Neuronal stem cell (in vitro differentiated cells): ENCODE results near the gene TRIM3.

Source experiments
- DNase-seq: peaks from one replicate; pipeline ENCODE4 v3.0.0-alpha.2; 2013; ENCODE audit warnings: low spot score
- H2AFZ ChIP-seq: one replicate; pipeline ENCODE4 v1.6.1; 2013; ENCODE audit warnings: mild to moderate bottlenecking, low read length, inconsistent platforms
- H2AK5ac ChIP-seq: 2 replicates; pipeline ENCODE4 v1.6.1; 2013; ENCODE audit warnings: low read depth, mild to moderate bottlenecking, inconsistent platforms, low read length, moderate library complexity, mixed read lengths
- H2BK120ac ChIP-seq: 2 replicates; pipeline ENCODE4 v1.6.1; 2013; ENCODE audit warnings: low read depth, mild to moderate bottlenecking, inconsistent platforms, low read length, moderate library complexity, mixed read lengths
- H2BK12ac ChIP-seq: one replicate; pipeline ENCODE4 v1.6.1; 2013; ENCODE audit warnings: low read length, inconsistent platforms
- H2BK15ac ChIP-seq: 2 replicates; pipeline ENCODE4 v1.6.1; 2013; ENCODE audit warnings: mild to moderate bottlenecking, low read length, inconsistent platforms, mixed read lengths
- H2BK5ac ChIP-seq: one replicate; pipeline ENCODE4 v1.6.1; 2013; ENCODE audit warnings: inconsistent platforms, mild to moderate bottlenecking, low read length, moderate library complexity
- H3K14ac ChIP-seq: one replicate; pipeline ENCODE4 v1.6.1; 2013; ENCODE audit warnings: low read length, inconsistent platforms
- H3K18ac ChIP-seq: 2 replicates; pipeline ENCODE4 v1.6.1; 2013; ENCODE audit warnings: low read length, inconsistent platforms
- H3K23ac ChIP-seq: 2 replicates; pipeline ENCODE4 v1.6.1; 2013; ENCODE audit warnings: low read depth, mild to moderate bottlenecking, mixed read lengths, low read length, inconsistent platforms; ENCODE audit not compliant: poor library complexity
- H3K27ac ChIP-seq: replicated peaks from 3 replicates; pipeline ENCODE4 v1.5.1; 2013; ENCODE audit warnings: low read length, inconsistent platforms
- H3K27me3 ChIP-seq, 3 experiments: 2 replicates each; pipeline ENCODE4 v1.6.1; 2013; ENCODE audit warnings: low read length in 3 of 3, mild to moderate bottlenecking in 2 of 3, inconsistent platforms in 1 of 3, low read depth in 1 of 3, mixed read lengths in 1 of 3, moderate library complexity in 1 of 3; ENCODE audit not compliant: control insufficient read depth in 3 of 3, insufficient read depth in 3 of 3
- H3K36me3 ChIP-seq, 2 donors: replicated peaks in 1 of 2; 2 replicates each; pipeline ENCODE4 v1.6.1; 2013; ENCODE audit warnings: low read length in 2 of 2; ENCODE audit not compliant: control insufficient read depth in 2 of 2, insufficient read depth in 2 of 2
- H3K4ac ChIP-seq: 2 replicates; pipeline ENCODE4 v1.6.1; 2013; ENCODE audit warnings: inconsistent platforms, mild to moderate bottlenecking, low read length, moderate library complexity
- H3K4me1 ChIP-seq, 2 donors: 1 replicate in 1 of 2; 2 replicates in 1 of 2; pipeline ENCODE4 v1.6.1; 2013; ENCODE audit warnings: low read length in 2 of 2, low read depth in 1 of 2; ENCODE audit not compliant: control insufficient read depth in 2 of 2, insufficient read depth in 1 of 2
- H3K4me2 ChIP-seq: one replicate; pipeline ENCODE4 v1.6.1; 2013; ENCODE audit warnings: mild to moderate bottlenecking, low read length, inconsistent platforms; ENCODE audit not compliant: insufficient read depth, poor library complexity, severe bottlenecking
- H3K4me3 ChIP-seq, 2 donors: 2 replicates each; pipeline ENCODE4 v1.5.1; 2013; ENCODE audit warnings: low read length in 2 of 2, mild to moderate bottlenecking in 2 of 2, inconsistent platforms in 1 of 2, moderate library complexity in 1 of 2
- H3K79me1 ChIP-seq: one replicate; pipeline ENCODE4 v1.6.1; 2013; ENCODE audit warnings: low read depth, mild to moderate bottlenecking, inconsistent platforms, low read length, moderate library complexity
- H3K9ac ChIP-seq: one replicate; pipeline ENCODE4 v1.6.1; 2013; ENCODE audit warnings: mild to moderate bottlenecking, low read depth, low read length, inconsistent platforms; ENCODE audit not compliant: poor library complexity
- H3K9me3 ChIP-seq, 2 donors: replicated peaks in 1 of 2; 2 replicates each; pipeline versions ENCODE3 to v1.6.1; 2013; ENCODE audit warnings: low read length in 2 of 2, mild to moderate bottlenecking in 2 of 2, inconsistent platforms in 1 of 2, low read depth in 1 of 2, mixed read lengths in 1 of 2, moderate library complexity in 1 of 2; ENCODE audit not compliant: control insufficient read depth in 2 of 2, insufficient read depth in 1 of 2
- H4K8ac ChIP-seq: one replicate; pipeline ENCODE4 v1.6.1; 2013; ENCODE audit warnings: low read depth, mild to moderate bottlenecking, inconsistent platforms, low read length, moderate library complexity
- H4K91ac ChIP-seq: one replicate; pipeline ENCODE4 v1.6.1; 2013; ENCODE audit warnings: low read length, low read depth, mild to moderate bottlenecking, inconsistent platforms; ENCODE audit not compliant: poor library complexity
- WGBS, 2 donors: extraction: QIAGEN DNeasy Blood & Tissue Kit; methylation state at CpG; one replicate each; pipeline ENCODE4 v1.1.7; 2013; ENCODE audit warnings: missing lambda C conversion rate in 2 of 2, mixed read lengths in 1 of 2; ENCODE audit not compliant: insufficient read length in 2 of 2, insufficient replicate concordance in 1 of 2; ENCODE audit errors: extremely low coverage in 2 of 2; 5-methylcytosine and 5-hydroxymethylcytosine counted together

Gene TRIM3

GRCh38 chr11:6402561-6402981 is 71.2 kb downstream of the TRIM3 start:
- no peak overlapping the region for H3K4ac ChIP-seq
- WGBS, 2 donors, result no CpG with 5 or more reads among the region's 7 CpGs

DNA sequence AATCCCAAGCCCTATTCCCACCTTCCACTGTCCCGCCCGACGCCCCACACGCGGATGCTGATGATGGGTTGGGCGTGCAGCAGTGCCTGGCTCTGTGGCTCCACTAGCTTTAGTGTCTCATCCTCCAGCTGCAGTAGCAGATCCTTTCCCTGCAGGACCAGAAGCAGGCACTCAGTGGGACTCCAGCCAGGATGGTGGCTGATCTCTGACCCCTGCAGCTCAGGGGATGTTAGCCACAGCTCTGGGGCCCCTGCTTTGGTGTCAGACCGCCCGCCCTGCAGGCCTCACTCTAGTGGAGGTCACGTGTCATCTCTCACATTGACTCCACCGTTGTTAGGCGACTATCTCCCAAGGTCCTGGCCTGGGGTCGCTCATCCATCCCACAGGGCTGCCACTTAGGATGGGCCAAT is 71.7 kb downstream of the TRIM3 start:
- H3K36me3 ChIP-seq, result peaks cover 33 to 44% of the 10 kb centered on the region in 2 donors
- H3K14ac ChIP-seq, result no peak overlapping the region
- peak overlapping the region; percentile 6 for H3K9ac ChIP-seq
- no peak overlapping the region for H2AK5ac ChIP-seq
- no peak overlapping the region for H2AFZ ChIP-seq
- no peak overlapping the region for H4K8ac ChIP-seq
- DNase-seq, result no peak
- WGBS, 2 donors, result no CpG with 5 or more reads among the region's 12 CpGs
- no peak overlapping the region for H3K4me3 ChIP-seq
- no peak overlapping the region for H2BK5ac ChIP-seq
- no peak overlapping the region for H4K91ac ChIP-seq
- no peak overlapping the region for H3K27ac ChIP-seq
- no peak overlapping the region for H3K18ac ChIP-seq
- H2BK15ac ChIP-seq, result no peak overlapping the region
- H3K79me1 ChIP-seq, result peaks cover 11% of the 10 kb centered on the region
- no peak overlapping the region for H3K4ac ChIP-seq
- H3K9me3 ChIP-seq, result no peaks in the 10 kb centered on the region
- H3K4me2 ChIP-seq, result no peak overlapping the region
- H3K27me3 ChIP-seq, result no peaks in the 10 kb centered on the region
- H2BK12ac ChIP-seq, result no peak overlapping the region
- H3K4me1 ChIP-seq, result peaks cover 16 to 37% of the 10 kb centered on the region in 2 donors
- H2BK120ac ChIP-seq, result no peak overlapping the region
- H3K23ac ChIP-seq, result peak overlapping the region; percentile 7

More at GRCh38 chr11:6402561-6402981, 71.2 kb downstream of the TRIM3 start:
- H4K8ac ChIP-seq, result no peak overlapping the region
- peaks cover 31 to 43% of the 10 kb centered on the region in 2 donors for H3K36me3 ChIP-seq
- H2BK5ac ChIP-seq, result no peak overlapping the region
- peaks cover 16 to 37% of the 10 kb centered on the region in 2 donors for H3K4me1 ChIP-seq
- no peak overlapping the region for H3K23ac ChIP-seq
- H3K27me3 ChIP-seq, result no peaks in the 10 kb centered on the region
- no peak for DNase-seq
- H3K79me1 ChIP-seq, result peaks cover 11% of the 10 kb centered on the region
- no peak overlapping the region for H3K27ac ChIP-seq
- H2BK12ac ChIP-seq, result no peak overlapping the region
- H2AK5ac ChIP-seq, result no peak overlapping the region
- no peak overlapping the region for H4K91ac ChIP-seq
- no peak overlapping the region for H3K9ac ChIP-seq
- H3K18ac ChIP-seq, result no peak overlapping the region
- H3K4me2 ChIP-seq, result no peak overlapping the region
- H2BK15ac ChIP-seq, result no peak overlapping the region
- H2BK120ac ChIP-seq, result no peak overlapping the region
- H2AFZ ChIP-seq, result no peak overlapping the region
- H3K9me3 ChIP-seq, result no peaks in the 10 kb centered on the region
- H3K14ac ChIP-seq, result no peak overlapping the region
- H3K4me3 ChIP-seq, result no peak overlapping the region

GRCh38 chr11:6401464-6401863 is 72.3 kb downstream of the TRIM3 start:
- Histone ChIP-seq H3K9ac (peak overlapping the region; percentile 45), H3K4me1 (peaks cover 16 to 35% of the 10 kb centered on the region in 2 donors), H2BK12ac (no peak overlapping the region), H3K23ac (peak overlapping the region; percentile 18), H3K27ac (no peak overlapping the region), H2BK120ac (no peak overlapping the region), H4K91ac (no peak overlapping the region), H3K36me3 (peaks cover 33 to 47% of the 10 kb centered on the region in 2 donors), H4K8ac (no peak overlapping the region), H3K14ac (no peak overlapping the region), H2AK5ac (no peak overlapping the region), H3K4me2 (no peak overlapping the region), H3K18ac (no peak overlapping the region), H3K9me3 (no peaks in the 10 kb centered on the region), H2BK15ac (no peak overlapping the region), H2AFZ (no peak overlapping the region), H3K27me3 (no peaks in the 10 kb centered on the region), H3K4me3 (no peak overlapping the region), H3K4ac (no peak overlapping the region), H2BK5ac (no peak overlapping the region), H3K79me1 (peaks cover 11% of the 10 kb centered on the region)
- no CpG with 5 or more reads among the region's 7 CpGs for WGBS, 2 donors
- DNase-seq, result no peak

DNA sequence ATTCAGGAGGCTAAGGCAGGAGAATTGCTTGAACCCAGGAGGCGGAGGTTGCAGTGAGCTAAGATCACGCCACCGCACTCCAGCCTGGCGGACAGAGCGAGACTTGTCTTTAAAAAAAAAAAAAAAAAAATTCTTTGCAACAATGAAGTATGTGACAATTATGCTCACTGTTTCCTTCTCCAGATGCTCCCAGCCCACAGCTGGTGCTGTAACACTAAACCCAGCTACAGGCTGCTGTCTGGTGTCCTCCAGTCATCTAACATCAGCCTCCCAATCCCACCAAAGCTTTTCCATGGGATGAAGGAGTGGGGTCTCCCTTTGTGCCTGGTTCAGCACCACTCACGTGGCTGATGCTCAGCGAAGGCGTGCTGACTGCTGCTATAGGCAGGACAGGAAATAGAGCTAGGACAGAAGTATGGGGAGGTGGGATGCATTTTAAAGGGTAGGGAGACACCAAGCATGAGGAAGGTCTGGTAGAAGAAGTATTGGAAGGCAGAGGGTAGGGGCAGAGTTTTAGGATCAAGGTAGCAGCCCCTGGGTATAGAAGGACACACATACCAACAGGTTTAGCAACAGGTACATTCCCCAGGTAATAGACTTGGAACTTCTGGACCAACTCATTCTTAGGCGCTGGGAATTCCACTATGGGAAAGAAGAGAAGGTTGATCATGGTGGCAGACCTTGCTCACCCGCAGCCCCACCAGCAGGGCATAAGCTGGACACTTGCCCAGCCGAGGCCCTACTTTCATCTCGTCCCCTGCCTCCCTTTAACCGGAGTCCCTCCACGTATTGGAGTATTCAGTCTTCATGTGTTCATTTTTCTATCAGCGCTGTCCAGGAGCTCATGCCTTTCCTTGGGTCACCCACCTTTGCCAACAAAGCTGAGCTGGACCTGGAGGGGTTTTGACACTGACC is 73.1 kb downstream of the TRIM3 start:
- no peak overlapping the region for H2AFZ ChIP-seq
- no peak overlapping the region for H3K27ac ChIP-seq
- no peak overlapping the region for H2BK15ac ChIP-seq
- H4K8ac ChIP-seq, result no peak overlapping the region
- no peak overlapping the region for H3K14ac ChIP-seq
- peaks cover 11% of the 10 kb centered on the region for H3K79me1 ChIP-seq
- H2BK12ac ChIP-seq, result no peak overlapping the region
- no peak overlapping the region for H2BK5ac ChIP-seq
- H3K27me3 ChIP-seq, result no peaks in the 10 kb centered on the region
- H3K4me2 ChIP-seq, result no peak overlapping the region
- H3K4ac ChIP-seq, result no peak overlapping the region
- no peak for DNase-seq
- WGBS, 2 donors, result no CpG with 5 or more reads among the region's 15 CpGs
- no peak overlapping the region for H3K23ac ChIP-seq
- peaks cover 16 to 32% of the 10 kb centered on the region in 2 donors for H3K4me1 ChIP-seq
- H3K9me3 ChIP-seq, result no peaks in the 10 kb centered on the region
- no peak overlapping the region for H2BK120ac ChIP-seq
- peaks cover 35 to 49% of the 10 kb centered on the region in 2 donors for H3K36me3 ChIP-seq
- H3K4me3 ChIP-seq, result no peak overlapping the region
- H3K18ac ChIP-seq, result no peak overlapping the region
- no peak overlapping the region for H4K91ac ChIP-seq
- H3K9ac ChIP-seq, result peak overlapping the region; percentile 45
- H2AK5ac ChIP-seq, result no peak overlapping the region
